Trophoblast cell (in vitro differentiated cells and primary cell): ENCODE results near the gene POU6F2.

Experiments
- DNase-seq, 2 donors: peaks; one replicate each; pipeline ENCODE4 v3.0.0-alpha.2; 2016
- H2AFZ ChIP-seq: 2 replicates; pipeline ENCODE4 v1.6.1; 2013; ENCODE audit warnings: low read length, moderate library complexity, mild to moderate bottlenecking; ENCODE audit not compliant: insufficient read depth, poor library complexity
- H2AK5ac ChIP-seq: 2 replicates; pipeline ENCODE4 v1.6.1; 2013; ENCODE audit warnings: mild to moderate bottlenecking, low read length
- H2BK120ac ChIP-seq: 2 replicates; pipeline ENCODE4 v1.6.1; 2013; ENCODE audit warnings: low read length, mild to moderate bottlenecking, moderate library complexity; ENCODE audit not compliant: insufficient read depth, poor library complexity
- H2BK12ac ChIP-seq: 2 replicates; pipeline ENCODE4 v1.6.1; 2013; ENCODE audit warnings: mild to moderate bottlenecking, low read length, moderate library complexity
- H2BK5ac ChIP-seq: 2 replicates; pipeline ENCODE4 v1.6.1; 2013; ENCODE audit warnings: low read length, low read depth, moderate library complexity, mild to moderate bottlenecking; ENCODE audit not compliant: poor library complexity
- H3K14ac ChIP-seq: 2 replicates; pipeline ENCODE4 v1.6.1; 2013; ENCODE audit warnings: mild to moderate bottlenecking, low read length
- H3K18ac ChIP-seq: 2 replicates; pipeline ENCODE4 v1.6.1; 2013; ENCODE audit warnings: mild to moderate bottlenecking, low read length
- H3K23ac ChIP-seq: 2 replicates; pipeline ENCODE4 v1.6.1; 2013; ENCODE audit warnings: low read length
- H3K27ac ChIP-seq: 2 replicates; pipeline ENCODE4 v1.5.1; 2013; ENCODE audit warnings: low read depth, mild to moderate bottlenecking, inconsistent platforms, low read length, moderate library complexity
- H3K27me3 ChIP-seq: 2 replicates; pipeline ENCODE4 v1.6.1; 2013; ENCODE audit warnings: inconsistent platforms, mild to moderate bottlenecking, low read length, moderate library complexity; ENCODE audit not compliant: insufficient read depth
- H3K36me3 ChIP-seq, 2 experiments: 1 replicate in 1 of 2; 2 replicates in 1 of 2; pipeline ENCODE4 v1.6.1; 2013; ENCODE audit warnings: low read length in 2 of 2, mild to moderate bottlenecking in 2 of 2, moderate library complexity in 1 of 2; ENCODE audit not compliant: insufficient read depth in 2 of 2, control insufficient read depth in 1 of 2
- H3K4ac ChIP-seq: 2 replicates; pipeline ENCODE4 v1.6.1; 2013; ENCODE audit warnings: low read depth, mild to moderate bottlenecking, low read length, moderate library complexity
- H3K4me1 ChIP-seq, 2 experiments: 1 replicate in 1 of 2; 2 replicates in 1 of 2; pipeline ENCODE4 v1.6.1; 2013; ENCODE audit warnings: low read length in 2 of 2, mild to moderate bottlenecking in 2 of 2, moderate library complexity in 1 of 2; ENCODE audit not compliant: insufficient read depth in 2 of 2, control insufficient read depth in 1 of 2
- H3K4me2 ChIP-seq: 2 replicates; pipeline ENCODE4 v1.6.1; 2013; ENCODE audit warnings: inconsistent platforms, mild to moderate bottlenecking, low read length, moderate library complexity
- H3K4me3 ChIP-seq: 2 replicates; pipeline ENCODE4 v1.5.1; 2013; ENCODE audit warnings: mild to moderate bottlenecking, low read depth, low read length, inconsistent platforms
- H3K79me1 ChIP-seq: one replicate; pipeline ENCODE4 v1.6.1; 2013; ENCODE audit warnings: low read length
- H3K79me2 ChIP-seq: 2 replicates; pipeline ENCODE4 v1.6.1; 2013; ENCODE audit warnings: low read length, mild to moderate bottlenecking; ENCODE audit not compliant: control insufficient read depth, insufficient read depth, poor library complexity
- H3K9ac ChIP-seq: 2 replicates; pipeline ENCODE4 v1.6.1; 2013; ENCODE audit warnings: mild to moderate bottlenecking, low read length
- H3K9me3 ChIP-seq: 2 replicates; pipeline ENCODE4 v1.6.1; 2013; ENCODE audit warnings: low read depth, mild to moderate bottlenecking, control low read depth, inconsistent platforms, low read length; ENCODE audit not compliant: insufficient read depth
- H4K12ac ChIP-seq: 2 replicates; pipeline ENCODE4 v1.6.1; 2013; ENCODE audit warnings: low read depth, mild to moderate bottlenecking, low read length, moderate library complexity
- H4K8ac ChIP-seq: 2 replicates; pipeline ENCODE4 v1.6.1; 2013; ENCODE audit warnings: low read depth, mild to moderate bottlenecking, low read length, moderate library complexity
- H4K91ac ChIP-seq: one replicate; pipeline ENCODE4 v1.6.1; 2013; ENCODE audit warnings: low read depth, mild to moderate bottlenecking, low read length, moderate library complexity
- WGBS: extraction: QIAGEN DNeasy Blood & Tissue Kit; methylation state at CpG from one replicate; pipeline ENCODE4 v1.1.7; 2013; ENCODE audit warnings: missing lambda C conversion rate; ENCODE audit not compliant: insufficient read length, insufficient coverage; ENCODE audit errors: extremely low coverage; 5-methylcytosine and 5-hydroxymethylcytosine counted together

POU6F2 gene

DNA sequence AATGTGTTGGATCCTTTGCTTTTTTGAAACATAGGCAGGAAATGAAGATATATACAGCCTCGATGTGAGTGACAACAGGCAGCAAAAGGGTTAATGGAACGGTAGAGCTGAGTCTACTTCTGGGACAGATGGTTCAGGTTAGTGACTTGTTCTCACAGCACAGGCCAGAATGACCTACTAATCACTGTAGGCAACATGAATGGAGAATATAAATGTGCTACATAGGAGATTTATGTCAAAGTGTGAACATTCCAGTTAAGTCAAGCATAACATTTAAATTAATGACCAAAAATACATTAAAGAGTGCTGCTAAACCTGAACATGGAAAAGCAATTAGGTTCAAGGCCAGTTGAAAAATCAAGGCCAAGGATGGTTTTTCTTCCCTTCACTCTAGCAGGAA, 235.2 kb downstream of the POU6F2 start:
- no peak overlapping the region for H3K27ac ChIP-seq
- no peaks in the 10 kb centered on the region for H3K79me1 ChIP-seq
- no peak overlapping the region for H3K9ac ChIP-seq
- H3K14ac ChIP-seq, result no peak overlapping the region
- H4K12ac ChIP-seq, result no peak overlapping the region
- H4K8ac ChIP-seq, result no peak overlapping the region
- no peak overlapping the region for H2BK5ac ChIP-seq
- no peak overlapping the region for H2AFZ ChIP-seq
- H4K91ac ChIP-seq, result no peak overlapping the region
- H3K4me2 ChIP-seq, result no peak overlapping the region
- H2BK120ac ChIP-seq, result no peak overlapping the region
- H3K36me3 ChIP-seq, result no peaks in the 10 kb centered on the region
- H3K9me3 ChIP-seq, result no peaks in the 10 kb centered on the region
- no peak for DNase-seq
- no peak overlapping the region for H3K18ac ChIP-seq
- no CpG with 5 or more reads among the region's 2 CpGs for WGBS
- no peak overlapping the region for H3K4me3 ChIP-seq
- no peaks in the 10 kb centered on the region for H3K27me3 ChIP-seq
- no peak overlapping the region for H2AK5ac ChIP-seq
- no peaks in the 10 kb centered on the region for H3K4me1 ChIP-seq
- no peak overlapping the region for H3K23ac ChIP-seq
- no peak overlapping the region for H3K4ac ChIP-seq
- H3K79me2 ChIP-seq, result no peaks in the 10 kb centered on the region
- H2BK12ac ChIP-seq, result no peak overlapping the region

GRCh38 chr7:39217783-39218182, 240.1 kb downstream of the POU6F2 start:
- Histone ChIP-seq H3K9ac (no peak overlapping the region), H3K9me3 (no peaks in the 10 kb centered on the region), H3K14ac (no peak overlapping the region), H3K27me3 (no peaks in the 10 kb centered on the region), H3K79me2 (no peaks in the 10 kb centered on the region), H3K27ac (no peak overlapping the region), H2BK5ac (no peak overlapping the region), H4K12ac (no peak overlapping the region), H3K36me3 (no peaks in the 10 kb centered on the region), H3K4me1 (no peaks in the 10 kb centered on the region), H3K23ac (no peak overlapping the region), H3K18ac (no peak overlapping the region), H2AFZ (no peak overlapping the region), H3K4ac (no peak overlapping the region), H3K4me2 (no peak overlapping the region), H2BK120ac (no peak overlapping the region), H3K79me1 (no peaks in the 10 kb centered on the region), H4K8ac (no peak overlapping the region), H2BK12ac (no peak overlapping the region), H3K4me3 (no peak overlapping the region), H2AK5ac (no peak overlapping the region), H4K91ac (no peak overlapping the region)
- DNase-seq, result no peak
- no CpG with 5 or more reads among the region's 3 CpGs for WGBS

DNA sequence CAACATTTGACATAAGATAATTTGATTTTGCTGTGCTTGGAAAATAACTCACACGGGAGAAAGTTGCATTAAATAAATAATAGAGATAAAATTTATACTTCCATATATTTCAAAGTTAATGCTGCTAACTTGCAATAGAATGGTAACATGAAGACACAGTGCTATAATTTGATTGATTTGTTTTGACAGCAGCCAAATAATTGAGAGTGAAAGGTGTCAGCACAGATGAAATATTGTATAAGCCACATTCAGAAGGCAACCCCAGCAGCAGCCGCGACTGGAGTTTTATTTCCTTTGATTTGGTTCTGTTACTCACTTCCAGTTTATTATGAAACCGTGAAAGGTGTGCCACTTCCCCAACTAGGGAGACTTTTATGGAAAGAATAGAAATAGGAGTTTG, 242.2 kb downstream of the POU6F2 start:
- no peaks in the 10 kb centered on the region for H3K79me1 ChIP-seq

GRCh38 chr7:39221901-39222300, 244.2 kb downstream of the POU6F2 start:
- no peak overlapping the region for H3K4me3 ChIP-seq
- H4K91ac ChIP-seq, result no peak overlapping the region
- no peaks in the 10 kb centered on the region for H3K79me1 ChIP-seq
- H3K27me3 ChIP-seq, result no peaks in the 10 kb centered on the region
- no peak overlapping the region for H3K18ac ChIP-seq
- no peak overlapping the region for H3K4me2 ChIP-seq
- H3K9me3 ChIP-seq, result no peaks in the 10 kb centered on the region
- H3K9ac ChIP-seq, result no peak overlapping the region
- H2BK5ac ChIP-seq, result no peak overlapping the region
- no peak overlapping the region for H3K4ac ChIP-seq
- no peak overlapping the region for H2BK120ac ChIP-seq
- H3K27ac ChIP-seq, result no peak overlapping the region
- DNase-seq, result no peak
- H2AK5ac ChIP-seq, result no peak overlapping the region
- no peaks in the 10 kb centered on the region for H3K79me2 ChIP-seq
- H2BK12ac ChIP-seq, result no peak overlapping the region
- no peak overlapping the region for H4K12ac ChIP-seq
- H4K8ac ChIP-seq, result no peak overlapping the region
- no peak overlapping the region for H3K14ac ChIP-seq
- H2AFZ ChIP-seq, result no peak overlapping the region
- H3K23ac ChIP-seq, result no peak overlapping the region
- H3K36me3 ChIP-seq, result no peaks in the 10 kb centered on the region
- WGBS, result no CpG with 5 or more reads among the region's 1 CpG
- no peaks in the 10 kb centered on the region for H3K4me1 ChIP-seq

More for the DNA sequence above, 242.2 kb downstream of the POU6F2 start:
- Histone ChIP-seq H2AK5ac (no peak overlapping the region), H3K18ac (no peak overlapping the region), H4K8ac (no peak overlapping the region), H3K79me2 (no peaks in the 10 kb centered on the region), H2BK12ac (no peak overlapping the region), H3K4me3 (no peak overlapping the region), H3K9ac (no peak overlapping the region), H3K27me3 (no peaks in the 10 kb centered on the region), H3K14ac (no peak overlapping the region), H3K9me3 (no peaks in the 10 kb centered on the region), H2AFZ (no peak overlapping the region), H3K27ac (no peak overlapping the region), H3K36me3 (no peaks in the 10 kb centered on the region), H3K4me1 (no peaks in the 10 kb centered on the region), H3K4ac (no peak overlapping the region), H3K4me2 (no peak overlapping the region), H2BK5ac (no peak overlapping the region), H2BK120ac (no peak overlapping the region), H3K23ac (no peak overlapping the region), H4K91ac (no peak overlapping the region), H4K12ac (no peak overlapping the region)
- DNase-seq, result no peak
- WGBS, result no CpG with 5 or more reads among the region's 4 CpGs
